Activated B cell treated with CpG ODN at 0.5 μM for 24 hours (primary cell): ENCODE data around the gene CEP76. TPM values are rescaled to one million over a fixed set of nuclear protein-coding genes. Genes with fewer than 3 reads are reported as not detected.
"Not testable (repeated sequence)": the region's sequence is repeated elsewhere in the genome, so short reads cannot be mapped to it uniquely, and the experiment has no call there.

Experiments used
- ATAC-seq: fragments of 200-7000 bp; cut with Tn5 transposase; one replicate; pipeline ENCODE4 v1.10.0; 2021; ENCODE audit warnings: low read depth, mild to moderate bottlenecking, moderate library complexity
- CTCF ChIA-PET: fragments of 350-600 bp; sonication (Branson Sonifier 250); formaldehyde crosslinking; loops from one replicate; lab custom pipeline; 2021; ENCODE audit warnings: antibody characterized with exemption; lab: Charles Lee
- POLR2A ChIA-PET: fragments of 350-600 bp; sonication (Branson Sonifier 250); formaldehyde crosslinking; loops from one replicate; lab custom pipeline; 2021; ENCODE audit warnings: antibody characterized with exemption; lab: Charles Lee
- DNase-seq: peaks from one replicate; pipeline ENCODE4 v3.0.0; 2022
- H3K27ac Mint-ChIP-seq: one replicate; pipeline ENCODE4 v1.8.0; 2020; ENCODE audit warnings: mixed read lengths
- H3K27me3 Mint-ChIP-seq: one replicate; pipeline ENCODE4 v1.8.0; 2021; ENCODE audit warnings: mixed read lengths
- H3K36me3 Mint-ChIP-seq: one replicate; pipeline ENCODE4 v1.8.0; 2021; ENCODE audit warnings: low read depth, mixed read lengths
- H3K4me1 Mint-ChIP-seq: one replicate; pipeline ENCODE4 v1.8.0; 2021; ENCODE audit warnings: mixed read lengths
- H3K4me3 Mint-ChIP-seq: one replicate; pipeline ENCODE4 v1.8.0; 2020; ENCODE audit warnings: mild to moderate bottlenecking, mixed read lengths
- H3K9me3 Mint-ChIP-seq: one replicate; pipeline ENCODE4 v1.8.0; 2020; ENCODE audit warnings: mixed read lengths
- CTCF ChIP-seq: fragments of 200-600 bp; IDR thresholded peaks from one replicate; pipeline ENCODE4 v1.8.0; 2022; ENCODE audit warnings: antibody characterized with exemption, mild to moderate bottlenecking
- intact Hi-C: fragments of 100-400 bp; cut with micrococcal nuclease; formaldehyde crosslinking; loops from one replicate; pipeline ENCODE4 v1.15.1; 2024
- total RNA-seq: library from RNA; stranded (reverse); gene quantifications from 2 replicates; pipeline ENCODE4 v1.2.3, GENCODE V29; 2022

The CEP76 gene
- total RNA-seq, 1 donor from 2014 or later: 6.9 TPM

DNA sequence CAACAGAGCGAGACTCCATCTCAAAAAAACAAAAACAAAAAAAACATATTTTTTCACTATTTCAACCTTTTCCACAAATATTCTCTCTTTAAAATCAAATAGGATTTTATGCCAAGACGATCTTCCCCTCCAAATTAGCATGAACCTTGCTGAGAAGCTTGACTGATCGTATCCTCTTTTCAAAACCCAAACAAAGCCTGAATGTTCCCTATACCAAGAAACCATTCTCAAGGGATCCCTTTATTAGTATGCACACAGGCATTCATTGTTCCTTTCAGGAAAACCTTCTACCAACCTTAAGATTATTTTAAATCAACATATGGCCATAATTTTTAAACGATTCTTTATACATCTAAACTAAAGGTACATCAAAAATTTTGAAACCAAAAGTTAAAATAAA, 50.9 kb downstream of the CEP76 start:
- intact Hi-C loops: no loop called here
- ChIA-PET CTCF (no interaction called here), POLR2A (no interaction called here)
- no peak for ATAC-seq
- no peak for DNase-seq
- Mint-ChIP-seq H3K27me3 (peaks cover 39% of the 10 kb centered on the region), H3K4me1 (peaks cover 3% of the 10 kb centered on the region), H3K36me3 (no peaks in the 10 kb centered on the region), H3K27ac (no peak overlapping the region), H3K4me3 (no peak overlapping the region), H3K9me3 (no peaks in the 10 kb centered on the region)
- TF ChIP-seq CTCF: no peak

- Mint-ChIP-seq H3K27ac (no peak overlapping the region), H3K27me3 (peaks cover 14% of the 10 kb centered on the region), H3K9me3 (no peaks in the 10 kb centered on the region), H3K4me1 (no peaks in the 10 kb centered on the region), H3K4me3 (no peak overlapping the region), H3K36me3 (no peaks in the 10 kb centered on the region)
- ChIA-PET CTCF (no interaction called here), POLR2A (no interaction called here)
- intact Hi-C loops: no loop called here
- TF ChIP-seq CTCF: no peak
- ATAC-seq: no peak
- no peak for DNase-seq
Measured at GRCh38 chr18:12647773-12648172, 54.8 kb downstream of the CEP76 start.

GRCh38 chr18:12645751-12646203, 56.7 kb downstream of the CEP76 start:
- intact Hi-C loops: no loop called here
- CTCF ChIA-PET: no interaction called here
- no peaks in the 10 kb centered on the region for H3K4me1 Mint-ChIP-seq
- no peak for TF ChIP-seq CTCF
- H3K27ac Mint-ChIP-seq: no peak overlapping the region
- no peaks in the 10 kb centered on the region for H3K36me3 Mint-ChIP-seq
- H3K4me3 Mint-ChIP-seq: no peak overlapping the region
- no peaks in the 10 kb centered on the region for H3K9me3 Mint-ChIP-seq
- ATAC-seq (no peak), DNase-seq (no peak)
- H3K27me3 Mint-ChIP-seq: peaks cover 11% of the 10 kb centered on the region
- POLR2A ChIA-PET: no interaction called here

- DNase-seq: no peak
- Mint-ChIP-seq H3K4me3 (no peak overlapping the region), H3K9me3 (no peaks in the 10 kb centered on the region), H3K27ac (no peak overlapping the region), H3K27me3 (peaks cover 13% of the 10 kb centered on the region), H3K36me3 (no peaks in the 10 kb centered on the region), H3K4me1 (no peaks in the 10 kb centered on the region)
- intact Hi-C loops: no loop called here
- ChIA-PET CTCF (no interaction called here), POLR2A (no interaction called here)
- TF ChIP-seq CTCF: no peak
- ATAC-seq: no peak
Measured at GRCh38 chr18:12645254-12645653, 57.3 kb downstream of the CEP76 start.

GRCh38 chr18:12643756-12644155, 58.8 kb downstream of the CEP76 start:
- ATAC-seq, CTCF ChIA-PET: not testable (repeated sequence)

GRCh38 chr18:12640881-12641200, 61.7 kb downstream of the CEP76 start:
- no peak for DNase-seq
- no peaks in the 10 kb centered on the region for H3K4me1 Mint-ChIP-seq
- TF ChIP-seq CTCF: no peak
- CTCF ChIA-PET: interaction anchor here (1.2 kb wide), 1 partner anchor 19 kb away, joined by 3 read pairs; no protein-coding TSS in a partner anchor
- intact Hi-C loops: no loop called here
- H3K4me3 Mint-ChIP-seq: no peak overlapping the region
- H3K27ac Mint-ChIP-seq: no peak overlapping the region
- no peaks in the 10 kb centered on the region for H3K9me3 Mint-ChIP-seq
- POLR2A ChIA-PET: no interaction called here
- no peaks in the 10 kb centered on the region for H3K36me3 Mint-ChIP-seq
- H3K27me3 Mint-ChIP-seq: peaks cover 12% of the 10 kb centered on the region
- no peak for ATAC-seq

More at GRCh38 chr18:12643756-12644155, 58.8 kb downstream of the CEP76 start:
- H3K9me3 Mint-ChIP-seq, DNase-seq, H3K4me1 Mint-ChIP-seq, H3K27ac Mint-ChIP-seq, H3K4me3 Mint-ChIP-seq, intact Hi-C loops, POLR2A ChIA-PET, H3K36me3 Mint-ChIP-seq: not testable (repeated sequence)
- peaks cover 13% of the 10 kb centered on the region for H3K27me3 Mint-ChIP-seq
